G401 (cell line): ENCODE measurements around the gene CEMP1. TPM values are rescaled to one million over a fixed set of nuclear protein-coding genes. Genes with fewer than 3 reads are reported as not detected.

Source experiments
- DNase-seq: peaks from one replicate; pipeline ENCODE4 v3.0.0-alpha.2; 2015; ENCODE audit warnings: low spot score
- in situ Hi-C: cut with HindIII; loops from 2 replicates; pipeline ENCODE4 v1.10.0; 2016; ENCODE audit warnings: low sequenced_read_pairs, mixed read lengths
- total RNA-seq: library from RNA; depleted of rRNA; stranded (reverse); fragments of >200 nt; shearing (Covaris generic); gene quantifications from 2 replicates; pipeline ENCODE4 v1.2.3, GENCODE V29; 2014

CEMP1 gene
- total RNA-seq, 1 experiment from 2014 or later: 1.4 TPM

DNA sequence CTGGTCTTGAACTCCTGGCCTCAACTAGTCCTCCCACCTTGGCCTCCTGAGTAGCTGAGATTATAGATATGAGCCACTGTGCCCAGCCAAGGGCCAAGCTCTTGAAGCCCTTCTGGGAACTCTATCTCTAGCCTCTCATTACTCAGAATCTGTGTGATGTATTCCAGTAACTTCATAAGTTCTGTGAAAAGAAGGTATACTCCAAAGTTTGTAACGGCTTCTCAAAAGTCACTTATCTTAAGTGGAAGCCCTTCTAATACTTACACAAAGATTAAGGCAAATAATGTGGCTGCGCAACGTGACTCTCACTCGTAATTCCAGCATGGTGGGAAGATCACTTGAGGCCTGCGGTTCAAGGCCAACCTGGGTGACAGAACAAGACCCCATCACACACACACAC, 36.6 kb downstream of the CEMP1 start:
- no peak for DNase-seq
- in situ Hi-C loops: no loop called here

DNA sequence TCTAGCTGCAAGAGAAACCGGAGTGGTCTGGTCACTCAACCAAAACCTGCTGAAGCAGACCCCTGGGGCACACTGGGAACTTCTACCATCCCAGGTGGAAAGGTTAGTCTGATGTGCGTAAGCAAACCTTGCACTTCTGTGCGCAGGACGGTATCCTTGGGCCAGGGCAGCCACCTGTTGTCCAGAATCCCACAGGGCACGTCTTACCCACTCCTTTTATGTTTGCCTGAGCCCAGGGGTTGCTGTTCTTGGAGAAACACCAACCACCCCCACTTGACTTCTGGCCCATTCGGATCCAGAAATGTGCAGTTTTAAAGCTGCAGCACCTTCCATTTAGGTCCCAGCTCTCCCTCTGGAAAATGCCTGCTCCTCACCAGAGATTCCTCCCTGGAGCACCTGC, 37.6 kb downstream of the CEMP1 start:
- no peak for DNase-seq
- in situ Hi-C loops: no loop called here

DNA sequence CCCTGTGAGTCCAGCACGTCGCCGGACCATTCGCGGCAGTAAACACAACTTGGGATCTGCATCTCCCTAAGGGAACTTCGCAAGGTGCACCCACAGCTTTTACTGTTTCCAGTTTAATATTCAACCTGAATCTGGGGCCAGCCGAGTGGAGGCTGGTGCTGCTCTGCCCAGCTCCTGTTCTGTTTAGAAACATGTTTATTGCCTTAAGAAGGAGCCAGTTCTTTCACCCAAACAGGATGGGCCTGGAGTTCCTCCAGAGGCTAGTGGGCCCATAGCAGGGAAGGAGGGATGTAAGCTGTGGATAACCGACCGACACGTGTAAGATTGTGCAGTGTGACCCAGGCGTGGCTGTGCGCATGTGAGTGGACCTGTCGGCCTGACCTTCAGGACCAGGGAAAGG, 38.9 kb downstream of the CEMP1 start:
- in situ Hi-C loops: no loop called here
- DNase-seq: no peak

DNA sequence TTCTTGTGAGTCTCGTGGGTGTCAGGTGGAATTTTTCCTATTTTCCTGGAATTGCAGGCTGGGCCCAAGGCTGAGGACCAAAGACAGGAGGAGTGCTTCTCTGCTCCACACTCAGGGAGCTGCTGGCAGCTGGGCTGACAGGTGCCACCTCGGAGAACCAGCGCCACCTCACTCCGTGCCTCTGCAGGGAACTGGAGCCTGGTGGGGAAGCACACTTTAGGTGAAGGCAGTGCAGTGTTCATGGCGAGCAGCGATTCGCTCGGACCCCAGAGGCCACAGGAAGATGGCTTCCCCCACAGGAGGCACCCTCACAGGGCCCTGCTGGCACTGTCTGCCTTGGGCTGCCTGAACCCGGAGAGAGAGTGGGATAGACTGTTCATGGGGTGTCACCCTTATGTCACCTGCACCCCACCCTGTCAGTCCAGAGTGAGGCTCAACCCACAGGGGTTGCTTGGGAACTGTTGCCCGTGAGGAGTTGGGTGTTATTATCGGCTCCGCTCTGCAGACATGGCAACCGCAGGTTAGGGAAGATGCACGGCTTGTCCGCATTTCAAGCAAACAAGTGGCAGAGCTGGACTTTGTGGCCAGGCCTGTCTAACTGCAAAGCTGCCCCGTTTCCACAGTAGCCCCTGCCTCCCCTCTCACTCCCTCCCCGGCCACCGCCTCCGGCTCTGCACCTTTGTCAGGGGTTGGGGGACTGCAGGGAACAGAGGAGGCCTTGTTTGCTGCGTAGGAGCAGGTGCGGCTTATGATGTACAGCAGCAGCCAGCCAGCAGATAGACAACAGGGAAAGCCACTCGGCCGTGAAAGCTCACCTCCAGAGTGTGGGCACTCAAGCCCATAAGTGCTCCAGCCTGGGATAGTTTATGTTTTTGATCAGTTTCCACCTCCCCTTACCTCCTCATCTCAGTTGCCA, 40.8 kb downstream of the CEMP1 start:
- in situ Hi-C loops: no loop called here
- DNase-seq: peak; percentile 73

DNA sequence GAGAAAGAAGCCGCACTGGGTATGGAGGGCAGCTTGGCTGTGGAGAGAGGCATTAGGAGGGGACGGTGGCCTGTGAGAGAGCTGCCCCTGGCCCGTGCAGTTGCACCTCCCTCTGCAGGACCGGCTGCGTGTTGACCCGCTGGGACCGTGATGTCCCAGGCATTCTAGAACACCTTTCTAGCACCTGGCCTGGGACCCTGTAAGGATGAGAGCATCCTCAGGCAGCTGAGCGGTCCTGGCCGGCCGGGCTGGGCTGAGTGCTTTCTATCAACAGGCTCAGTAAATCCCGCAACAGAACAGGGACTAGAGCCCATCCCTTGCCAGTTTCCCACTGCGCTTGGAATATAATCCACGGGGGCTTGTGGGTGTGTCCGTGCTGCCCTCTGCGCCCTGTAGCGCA, 41.6 kb downstream of the CEMP1 start:
- in situ Hi-C loops: no loop called here
- DNase-seq: no peak

DNA sequence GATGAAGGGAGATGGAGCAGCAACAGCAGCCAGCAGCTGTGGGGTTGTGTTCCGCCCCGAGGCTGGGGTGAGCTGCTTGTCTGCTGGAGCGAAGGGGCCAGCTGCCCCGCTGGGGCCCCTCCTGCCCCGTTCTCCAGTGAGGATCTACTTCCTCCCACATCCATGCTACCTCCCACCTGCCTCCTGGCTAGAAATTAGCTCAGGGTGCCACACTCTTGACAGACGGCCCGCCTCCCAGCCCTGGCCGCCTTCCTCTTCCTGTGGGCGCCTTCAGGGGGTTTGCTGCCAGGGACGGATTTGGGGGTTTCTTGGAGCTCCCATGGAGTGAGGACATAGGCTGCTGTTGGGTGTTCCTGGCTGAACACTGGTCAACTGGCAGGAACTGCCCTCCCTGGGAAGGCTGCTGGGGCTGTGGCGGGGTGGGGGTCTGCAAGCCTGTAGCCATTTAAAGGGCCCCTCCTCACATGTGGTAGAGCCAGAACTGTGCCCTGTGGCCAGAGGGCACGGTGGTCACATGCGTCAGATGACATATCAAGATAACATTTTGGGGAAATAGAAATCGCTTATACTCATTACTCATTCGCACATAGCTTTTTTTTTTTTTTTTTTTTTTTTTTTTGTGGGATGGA, 43.2 kb downstream of the CEMP1 start:
- in situ Hi-C loops: no loop called here
- DNase-seq: no peak

DNA sequence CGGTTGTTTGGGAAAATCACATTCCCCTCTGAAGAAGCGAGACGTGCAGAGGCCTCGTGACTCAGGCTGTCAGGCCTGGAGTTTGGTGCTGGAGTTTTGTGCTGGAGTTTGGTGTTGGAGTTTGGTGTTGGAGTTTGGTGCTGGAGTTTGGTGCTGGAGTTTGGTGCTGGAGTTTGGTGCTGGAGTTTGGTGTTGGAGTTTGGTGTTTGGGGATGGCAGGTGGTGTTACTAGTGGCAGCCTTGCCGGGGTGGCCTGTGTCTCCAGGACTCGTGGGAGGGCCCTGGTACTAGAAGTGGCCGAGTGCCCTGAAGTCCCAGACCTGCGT, 43.7 kb downstream of the CEMP1 start:
- in situ Hi-C loops: no loop called here
- no peak for DNase-seq

DNA sequence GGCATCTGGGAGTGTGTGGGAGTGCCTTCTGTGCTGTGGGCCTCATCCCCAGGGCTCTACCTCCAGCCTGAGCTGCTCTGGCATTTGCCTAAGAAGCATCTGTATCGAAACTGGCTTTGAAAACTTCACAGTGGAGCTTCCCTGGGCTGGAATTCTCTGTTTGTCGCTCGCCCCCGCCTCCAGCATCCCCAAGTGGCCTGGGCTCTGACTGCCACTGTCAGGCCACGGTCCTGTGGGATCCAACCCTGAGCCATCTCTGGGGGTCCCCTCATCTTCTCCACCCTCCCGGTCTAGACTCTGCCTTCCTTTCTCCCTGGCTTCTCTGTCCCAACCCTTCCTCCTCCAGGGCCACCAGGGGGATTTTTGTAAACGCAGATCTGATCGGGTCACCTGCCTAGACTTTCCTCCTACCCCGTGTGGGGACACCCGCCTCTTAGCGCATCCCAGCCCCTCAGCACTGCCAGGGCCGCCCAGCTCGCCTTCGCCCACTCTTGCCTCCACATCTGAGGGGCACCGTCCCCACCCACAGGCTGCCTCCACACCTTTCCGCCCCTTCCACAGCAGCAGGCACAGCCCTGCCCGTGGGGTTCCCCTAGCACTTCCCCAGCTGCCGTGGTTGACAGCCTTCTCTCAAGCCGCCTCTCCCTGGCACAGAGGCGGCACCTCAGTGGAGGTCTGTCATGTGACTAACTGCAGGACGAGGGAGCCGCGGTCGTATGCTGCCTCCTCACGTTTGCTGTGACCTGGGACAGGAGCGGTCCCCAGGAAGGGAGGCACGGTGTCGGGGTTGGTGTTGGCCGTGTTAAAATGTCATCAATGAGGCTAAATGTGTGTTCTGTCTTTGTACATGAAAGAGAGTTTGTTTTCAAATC, 44.3 kb downstream of the CEMP1 start:
- peak; percentile 80 for DNase-seq
- in situ Hi-C loops: no loop called here

DNA sequence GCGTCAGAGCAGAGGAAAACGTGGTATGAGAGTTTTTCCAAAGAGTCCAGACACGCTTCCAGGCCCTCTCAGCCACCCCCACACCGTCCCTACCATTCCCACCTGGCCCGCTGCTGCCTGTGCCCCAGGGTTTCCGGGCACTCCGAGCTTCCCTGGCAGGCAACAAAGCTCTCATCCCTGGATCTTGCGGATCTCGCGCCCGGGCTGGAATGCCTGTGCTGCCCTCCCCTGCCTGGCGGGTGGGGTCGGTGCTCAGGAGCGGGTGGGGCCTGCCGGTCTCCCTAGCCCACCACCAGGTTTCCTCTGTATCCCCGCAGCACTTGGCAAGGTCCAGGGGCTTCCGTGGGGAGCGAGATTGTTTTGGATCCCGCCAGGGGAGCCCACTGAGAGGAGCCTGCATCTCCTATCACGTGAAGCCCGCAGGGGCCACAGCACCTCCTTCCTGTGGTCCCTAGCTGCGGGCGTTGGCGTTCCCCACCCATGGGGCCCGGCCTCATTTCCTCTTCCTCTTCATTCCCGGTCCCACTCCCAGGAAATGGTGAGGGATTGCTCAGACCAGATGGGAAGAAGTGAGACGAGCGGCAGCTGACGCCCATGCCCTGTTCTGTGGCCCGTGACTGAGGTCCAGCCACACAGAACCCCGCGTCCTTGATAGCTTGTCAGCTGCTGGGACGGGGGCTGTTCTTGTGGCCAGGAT, 45.2 kb downstream of the CEMP1 start:
- in situ Hi-C loops: no loop called here
- DNase-seq: peak; percentile 55

DNA sequence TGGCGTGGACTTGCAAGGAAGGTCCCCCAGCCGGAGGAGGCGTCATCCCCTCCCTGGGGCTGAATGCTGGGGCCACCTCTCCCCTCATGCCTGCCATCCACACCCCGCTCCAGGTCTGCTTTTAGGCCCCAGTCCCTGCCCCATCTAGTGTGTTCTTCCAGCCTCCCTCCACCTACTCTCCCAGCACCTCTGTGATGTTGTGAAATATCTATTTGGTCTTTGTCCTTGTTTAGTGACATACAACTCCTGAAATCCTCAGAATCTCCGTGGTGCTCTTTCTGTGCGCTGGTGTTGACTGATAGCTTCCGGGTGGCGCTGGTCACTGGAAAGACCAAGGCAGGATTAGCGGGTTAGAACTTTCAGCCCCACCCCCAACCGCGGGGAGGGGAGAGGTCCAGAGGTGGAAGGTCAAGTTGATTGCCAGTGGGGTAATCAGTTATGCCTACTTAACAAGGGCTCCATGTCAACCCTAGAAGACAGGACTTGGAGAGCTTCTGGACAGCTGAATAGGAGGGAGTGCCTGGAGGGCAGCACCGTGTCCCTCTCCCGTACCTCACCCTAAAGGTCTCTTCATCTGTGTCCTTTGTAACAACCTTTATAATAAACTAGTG, 46.2 kb downstream of the CEMP1 start:
- DNase-seq: no peak
- in situ Hi-C loops: no loop called here

DNA sequence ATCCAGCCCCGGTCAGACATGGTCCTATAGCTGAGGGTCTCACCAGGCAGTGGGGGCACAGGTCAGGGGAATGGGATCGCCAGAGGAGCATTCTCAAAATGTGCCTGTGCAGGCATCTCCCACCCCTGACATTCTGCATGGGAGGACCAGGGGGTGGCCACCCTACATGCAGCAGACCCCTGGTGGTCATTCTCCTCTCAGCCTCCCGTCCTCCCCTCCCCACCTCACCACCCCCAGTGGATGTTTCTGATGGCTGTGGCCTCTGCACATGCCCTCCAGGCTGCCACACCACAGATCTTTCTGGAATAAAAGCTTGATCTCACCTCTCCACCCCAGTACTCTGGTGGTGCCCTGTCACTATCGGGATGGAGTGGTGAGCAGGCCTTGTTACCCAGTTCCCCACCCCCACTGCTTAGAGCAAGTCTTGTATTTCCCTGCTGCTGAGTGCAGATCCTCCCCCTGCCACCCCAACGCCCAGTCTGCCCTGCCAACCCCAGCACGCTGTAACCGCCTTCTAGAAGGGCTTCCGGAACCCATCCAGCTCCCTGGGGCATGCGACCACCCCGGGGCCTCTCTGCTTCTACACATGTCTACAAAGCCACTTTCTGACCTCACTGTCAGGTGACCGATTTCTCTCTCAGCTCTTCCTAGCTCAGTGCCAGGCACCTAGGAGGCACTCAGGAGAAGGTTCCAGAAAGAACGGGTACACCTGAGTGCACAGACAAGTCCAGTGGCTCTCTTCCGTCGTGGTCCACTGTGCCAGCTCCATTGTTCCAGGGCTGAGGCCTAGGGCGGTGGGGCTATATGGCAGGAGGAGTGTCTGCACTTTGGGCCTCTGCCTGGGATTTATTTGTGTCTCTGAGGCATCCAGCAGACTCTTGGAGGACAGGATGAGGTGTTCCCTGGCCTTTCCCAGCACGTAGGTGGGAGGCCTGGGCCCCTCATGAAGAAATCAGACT, 47.0 kb downstream of the CEMP1 start:
- in situ Hi-C loops: no loop called here

DNA sequence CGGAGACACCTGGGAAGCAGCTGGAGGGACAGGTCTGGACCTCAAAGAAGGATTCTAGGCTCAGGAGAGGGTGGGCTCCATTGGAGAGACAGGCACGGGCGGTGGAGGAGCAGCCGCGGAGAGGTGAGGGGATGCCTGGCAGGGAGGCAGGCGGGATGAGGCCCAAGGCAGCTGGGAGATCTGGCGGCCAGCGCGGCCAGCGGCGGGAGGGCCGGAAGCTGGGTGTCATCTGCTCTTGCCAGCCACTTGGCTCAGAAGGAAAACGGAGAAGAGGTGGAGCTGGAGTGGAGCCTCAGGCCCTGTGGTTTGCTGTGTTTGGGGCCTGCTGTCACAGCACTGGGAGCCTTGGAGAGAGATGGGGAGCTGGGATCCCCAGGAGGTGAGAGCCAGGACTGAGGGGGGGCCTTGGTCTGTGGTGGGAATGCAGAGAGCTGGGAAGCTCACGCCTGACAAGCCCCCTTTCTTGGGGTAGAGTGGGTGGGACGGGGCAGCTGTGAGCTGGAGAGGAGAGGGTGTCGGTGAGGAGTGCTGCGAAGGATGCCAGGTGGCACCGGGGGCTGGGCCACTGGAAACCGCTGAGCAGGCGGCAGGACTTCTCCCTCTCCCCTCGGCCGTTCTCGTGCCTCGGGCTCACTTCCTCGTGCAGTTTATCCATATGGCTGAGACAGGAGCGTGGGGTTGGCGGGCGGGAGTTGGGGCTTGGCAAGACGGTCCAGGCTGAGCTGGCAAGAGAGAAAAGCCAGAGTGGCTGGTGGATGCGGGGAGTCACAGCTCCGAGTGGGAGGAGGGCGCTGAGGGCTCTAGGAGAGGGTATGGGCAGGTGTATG, 48.3 kb downstream of the CEMP1 start:
- DNase-seq: peak; percentile 89

More for the DNA sequence above, 47.0 kb downstream of the CEMP1 start:
- DNase-seq: no peak

DNA sequence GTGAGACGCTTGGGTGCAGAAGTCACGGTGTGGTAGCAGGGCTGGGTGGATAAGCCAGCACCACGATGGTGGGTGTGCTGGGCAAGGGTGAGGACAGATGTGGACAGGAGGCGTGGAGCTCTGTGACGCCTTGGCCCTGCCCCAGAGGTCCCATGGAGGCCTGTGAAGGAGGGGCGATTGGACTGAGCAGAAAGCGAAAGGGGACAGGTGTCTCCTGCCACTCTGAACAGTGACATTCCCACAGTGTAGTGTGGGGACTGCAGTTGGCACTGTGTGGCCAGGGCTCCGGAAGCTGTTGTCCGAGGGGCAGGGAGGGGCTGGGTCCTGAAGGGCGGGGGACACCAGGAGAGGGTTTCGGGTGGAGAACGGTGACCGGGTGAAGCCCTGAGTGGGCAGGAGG, 49.0 kb downstream of the CEMP1 start:
- in situ Hi-C loops: no loop called here

More for the DNA sequence above, 48.3 kb downstream of the CEMP1 start:
- in situ Hi-C loops: no loop called here

DNA sequence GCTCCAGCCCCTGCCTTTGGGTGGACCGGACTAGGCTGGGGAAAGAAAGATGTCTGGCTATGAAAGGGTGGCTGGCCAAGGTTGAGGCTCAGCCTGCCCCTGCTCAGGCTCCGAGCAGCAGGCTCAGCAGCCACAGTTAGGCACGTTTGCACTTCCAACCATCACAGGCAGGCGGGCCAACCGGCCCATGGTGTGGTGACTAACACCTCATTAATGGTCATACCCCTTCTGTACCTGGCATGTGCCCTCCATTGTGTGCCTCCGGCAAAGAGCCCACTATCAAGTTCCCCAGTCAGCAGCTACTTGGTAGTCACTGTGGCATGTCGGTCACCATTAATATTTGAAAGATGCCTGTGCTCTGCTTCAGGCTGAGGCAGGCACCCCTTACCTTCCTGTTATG, 49.5 kb downstream of the CEMP1 start:
- in situ Hi-C loops: no loop called here

More for the DNA sequence above, 49.0 kb downstream of the CEMP1 start:
- DNase-seq: no peak

DNA sequence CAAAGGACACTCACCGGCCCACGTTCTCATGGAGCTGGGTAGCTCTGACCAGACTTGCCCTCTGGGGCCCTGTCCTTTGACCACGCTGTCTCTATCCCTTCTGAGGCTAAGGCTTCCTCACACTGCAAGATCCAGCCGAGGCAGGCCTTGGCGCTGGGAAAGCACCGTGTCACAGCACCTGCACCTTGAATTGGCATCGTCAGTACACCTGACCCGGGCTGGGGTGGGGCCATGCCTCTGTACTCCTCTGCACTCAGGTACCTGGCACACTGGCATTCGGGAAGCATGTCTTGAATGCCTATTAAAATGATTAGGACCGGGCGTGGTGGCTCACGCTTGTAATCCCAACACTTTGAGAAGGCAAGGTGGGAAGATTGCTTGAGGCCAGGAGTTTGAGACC, 50.3 kb downstream of the CEMP1 start:
- no peak for DNase-seq
- in situ Hi-C loops: no loop called here

More for the DNA sequence above, 49.5 kb downstream of the CEMP1 start:
- DNase-seq: no peak
